GM12874 (cell line): ENCODE measurements around the gene GATAD2B.

ENCODE experiments used
- CTCF ChIP-seq: IDR thresholded peaks from 2 replicates; pipeline ENCODE4 v1.5.1; 2011; ENCODE audit warnings: low read depth, mild to moderate bottlenecking, control low read depth, low read length, moderate library complexity; ENCODE audit not compliant: insufficient read depth

Gene GATAD2B

GRCh38 chr1:153803470-153804056 is 119.2 kb downstream of the GATAD2B start:
- no peak for TF ChIP-seq CTCF

GRCh38 chr1:153801786-153802697 is 120.7 kb downstream of the GATAD2B start:
- TF ChIP-seq CTCF, result no peak

GRCh38 chr1:153801028-153801625 is 121.6 kb downstream of the GATAD2B start:
- TF ChIP-seq CTCF, result no peak

GRCh38 chr1:153800516-153800915 is 122.3 kb downstream of the GATAD2B start:
- TF ChIP-seq CTCF, result no peak

GRCh38 chr1:153799566-153800465 is 123.0 kb downstream of the GATAD2B start:
- TF ChIP-seq CTCF, result no peak

GRCh38 chr1:153799016-153799415 is 123.8 kb downstream of the GATAD2B start:
- no peak for TF ChIP-seq CTCF

GRCh38 chr1:153798468-153798780 is 124.3 kb downstream of the GATAD2B start:
- no peak for TF ChIP-seq CTCF
